Brain microvascular endothelial cell (primary cell): ENCODE data around the gene CENPM.

ENCODE experiments used
- DNase-seq: peaks from one replicate; pipeline ENCODE4 v3.0.0-alpha.2; 2020
- H3K27ac ChIP-seq: fragments of 250-450 bp; sonication (Bioruptor Pico); 2 replicates; pipeline ENCODE4 v1.5.1; 2020; ENCODE audit warnings: mild to moderate bottlenecking, moderate library complexity
- H3K27me3 ChIP-seq: fragments of 250-450 bp; sonication (Bioruptor Pico); replicated peaks from 2 replicates; pipeline ENCODE4 v1.5.1; 2020; ENCODE audit warnings: mild to moderate bottlenecking
- H3K36me3 ChIP-seq: fragments of 250-450 bp; sonication (Bioruptor Pico); replicated peaks from 2 replicates; pipeline ENCODE4 v1.5.1; 2020; ENCODE audit warnings: mild to moderate bottlenecking
- H3K4me3 ChIP-seq: 2 replicates; pipeline ENCODE4 v1.5.1; 2011; ENCODE audit warnings: low read depth, mild to moderate bottlenecking, control low read depth, low read length, moderate library complexity
- in situ Hi-C: cut with HindIII; loops from 2 replicates; pipeline ENCODE4 v1.10.0; 2017; ENCODE audit warnings: low sequenced_read_pairs, low pct_ligation_motif_present
- TF ChIP-seq, protein P1 (sequence below): IDR thresholded peaks from 2 replicates; pipeline ENCODE4 v1.5.1; 2011; ENCODE audit warnings: low read depth, mild to moderate bottlenecking, moderate library complexity, low read length, control low read depth, inconsistent platforms; ENCODE audit errors: missing control alignments

The CENPM gene

GRCh38 chr22:41948142-41948541 lies 1.2 kb upstream of the CENPM start:
- Histone ChIP-seq H3K27me3 (no peaks in the 10 kb centered on the region), H3K27ac (no peak overlapping the region), H3K36me3 (no peaks in the 10 kb centered on the region), H3K4me3 (no peak overlapping the region)
- TF ChIP-seq, protein P1, sequence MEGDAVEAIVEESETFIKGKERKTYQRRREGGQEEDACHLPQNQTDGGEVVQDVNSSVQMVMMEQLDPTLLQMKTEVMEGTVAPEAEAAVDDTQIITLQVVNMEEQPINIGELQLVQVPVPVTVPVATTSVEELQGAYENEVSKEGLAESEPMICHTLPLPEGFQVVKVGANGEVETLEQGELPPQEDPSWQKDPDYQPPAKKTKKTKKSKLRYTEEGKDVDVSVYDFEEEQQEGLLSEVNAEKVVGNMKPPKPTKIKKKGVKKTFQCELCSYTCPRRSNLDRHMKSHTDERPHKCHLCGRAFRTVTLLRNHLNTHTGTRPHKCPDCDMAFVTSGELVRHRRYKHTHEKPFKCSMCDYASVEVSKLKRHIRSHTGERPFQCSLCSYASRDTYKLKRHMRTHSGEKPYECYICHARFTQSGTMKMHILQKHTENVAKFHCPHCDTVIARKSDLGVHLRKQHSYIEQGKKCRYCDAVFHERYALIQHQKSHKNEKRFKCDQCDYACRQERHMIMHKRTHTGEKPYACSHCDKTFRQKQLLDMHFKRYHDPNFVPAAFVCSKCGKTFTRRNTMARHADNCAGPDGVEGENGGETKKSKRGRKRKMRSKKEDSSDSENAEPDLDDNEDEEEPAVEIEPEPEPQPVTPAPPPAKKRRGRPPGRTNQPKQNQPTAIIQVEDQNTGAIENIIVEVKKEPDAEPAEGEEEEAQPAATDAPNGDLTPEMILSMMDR, result no peak
- no peak for DNase-seq
- in situ Hi-C loops, result no loop called here

DNA sequence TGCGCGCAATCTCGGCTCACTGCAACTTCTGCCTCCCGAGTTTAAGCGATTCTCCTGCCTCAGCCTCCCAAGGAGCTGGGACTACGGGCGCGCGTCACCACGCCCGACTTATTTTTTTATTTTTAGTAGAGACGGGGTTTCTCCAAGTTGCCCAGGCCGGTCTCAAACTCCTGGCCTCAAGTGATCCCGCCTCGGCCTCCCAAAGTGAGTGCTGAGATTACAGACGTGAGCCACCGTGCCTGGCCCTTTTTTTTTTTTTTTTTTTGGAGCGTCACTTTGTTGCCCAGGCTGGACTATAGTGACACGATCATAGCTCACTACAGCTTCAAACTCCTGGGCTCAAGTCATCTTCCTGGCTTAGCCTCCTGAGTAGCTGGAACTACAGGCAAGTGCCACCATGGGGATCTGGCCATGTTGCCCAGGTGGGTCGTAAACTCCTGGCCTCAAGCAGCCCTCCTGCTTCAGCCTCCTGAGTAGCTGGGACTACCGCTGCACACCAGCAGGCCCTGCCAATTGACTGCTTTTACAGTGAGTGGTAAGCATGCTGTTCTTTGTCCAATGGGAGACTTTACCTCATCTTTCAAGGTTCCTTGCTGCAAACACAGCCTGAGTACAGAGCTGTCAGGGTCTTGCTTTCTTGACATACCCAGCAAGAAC lies 600 bp upstream of the CENPM start:
- Histone ChIP-seq H3K4me3 (peak overlapping the region; percentile 88), H3K27me3 (no peaks in the 10 kb centered on the region), H3K36me3 (no peaks in the 10 kb centered on the region), H3K27ac (no peak overlapping the region)
- TF ChIP-seq, protein P1, result no peak
- no peak for DNase-seq
- in situ Hi-C loops, result no loop called here

DNA sequence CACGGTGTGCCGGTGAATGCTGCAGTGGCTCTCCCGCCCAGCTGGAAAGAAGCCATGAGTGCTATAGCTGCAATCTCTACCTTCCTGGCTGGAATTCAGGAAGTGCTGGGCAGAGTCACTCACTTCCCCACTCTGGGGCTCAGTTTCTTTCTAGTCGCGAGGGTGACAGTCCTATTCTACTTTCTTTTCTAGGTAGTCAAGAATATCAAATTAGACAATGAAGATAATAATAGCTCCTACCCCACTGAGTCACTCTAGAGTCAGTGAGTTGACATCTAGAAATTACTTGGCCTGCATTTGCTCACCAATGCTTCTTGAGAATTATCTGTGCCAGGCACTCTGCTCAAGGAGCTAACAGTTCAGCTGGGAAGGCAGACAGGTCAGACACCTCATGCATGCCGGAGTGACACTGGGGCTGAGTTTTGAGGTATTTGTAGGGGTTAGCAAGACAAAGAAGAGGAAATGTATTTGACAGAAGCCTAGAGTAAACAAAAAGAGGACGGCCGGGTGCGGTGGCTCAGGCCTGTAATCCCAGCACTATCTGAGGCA lies 3.2 kb downstream of the CENPM start:
- Histone ChIP-seq H3K27ac (no peak overlapping the region), H3K27me3 (no peaks in the 10 kb centered on the region), H3K36me3 (no peaks in the 10 kb centered on the region), H3K4me3 (no peak overlapping the region)
- DNase-seq, result peak; percentile 27
- TF ChIP-seq, protein P1, result no peak
- in situ Hi-C loops, result no loop called here

DNA sequence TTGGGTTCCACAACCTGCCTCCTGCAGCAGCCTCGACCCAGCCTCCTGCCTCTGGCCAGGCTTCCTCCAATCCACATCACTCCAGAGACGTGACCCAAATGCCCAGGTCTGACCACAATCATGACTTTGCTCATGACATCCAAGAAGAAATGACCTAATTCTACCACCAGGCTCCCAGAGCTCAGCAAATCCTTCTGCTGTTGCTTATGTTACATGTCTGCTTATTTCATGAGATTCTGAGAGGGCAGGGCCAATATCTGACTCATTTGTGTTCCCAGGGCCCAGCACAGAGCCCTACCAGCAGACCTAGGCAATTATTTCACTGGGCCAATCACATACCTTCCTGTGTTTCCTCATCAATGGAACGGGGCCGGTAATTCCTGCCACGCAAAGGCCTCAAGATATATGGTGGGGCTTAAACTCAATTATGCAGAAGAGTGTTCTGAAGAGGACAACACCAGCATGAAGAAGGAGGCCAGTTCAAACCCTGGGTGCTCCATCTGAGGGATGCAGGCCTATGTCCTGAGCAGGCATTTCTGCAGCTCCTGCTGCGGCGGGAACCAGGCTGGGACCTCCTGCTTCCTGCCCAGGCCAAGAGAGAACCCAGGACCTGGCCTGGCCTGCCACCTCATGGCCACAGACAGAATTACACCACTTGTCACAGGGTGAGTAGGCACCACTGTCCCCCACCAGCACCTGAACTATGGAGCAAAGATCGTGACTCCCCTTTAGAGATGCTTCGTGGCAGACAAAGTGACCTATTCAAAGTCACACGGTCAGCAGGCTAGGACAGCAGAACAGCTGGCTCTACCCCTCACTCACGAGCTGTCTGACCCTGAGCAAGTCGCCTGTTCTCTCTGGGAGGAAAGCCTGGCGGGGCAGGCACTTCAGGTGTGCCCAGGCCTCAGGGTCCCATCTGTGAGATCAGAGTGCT lies 5.9 kb downstream of the CENPM start:
- no peak overlapping the region for H3K4me3 ChIP-seq
- H3K27ac ChIP-seq, result peak overlapping the region; percentile 59
- DNase-seq, result peak; percentile 79
- TF ChIP-seq, protein P1, result peak; percentile 95
- in situ Hi-C loops, result no loop called here
- H3K36me3 ChIP-seq, result no peaks in the 10 kb centered on the region
- no peaks in the 10 kb centered on the region for H3K27me3 ChIP-seq

DNA sequence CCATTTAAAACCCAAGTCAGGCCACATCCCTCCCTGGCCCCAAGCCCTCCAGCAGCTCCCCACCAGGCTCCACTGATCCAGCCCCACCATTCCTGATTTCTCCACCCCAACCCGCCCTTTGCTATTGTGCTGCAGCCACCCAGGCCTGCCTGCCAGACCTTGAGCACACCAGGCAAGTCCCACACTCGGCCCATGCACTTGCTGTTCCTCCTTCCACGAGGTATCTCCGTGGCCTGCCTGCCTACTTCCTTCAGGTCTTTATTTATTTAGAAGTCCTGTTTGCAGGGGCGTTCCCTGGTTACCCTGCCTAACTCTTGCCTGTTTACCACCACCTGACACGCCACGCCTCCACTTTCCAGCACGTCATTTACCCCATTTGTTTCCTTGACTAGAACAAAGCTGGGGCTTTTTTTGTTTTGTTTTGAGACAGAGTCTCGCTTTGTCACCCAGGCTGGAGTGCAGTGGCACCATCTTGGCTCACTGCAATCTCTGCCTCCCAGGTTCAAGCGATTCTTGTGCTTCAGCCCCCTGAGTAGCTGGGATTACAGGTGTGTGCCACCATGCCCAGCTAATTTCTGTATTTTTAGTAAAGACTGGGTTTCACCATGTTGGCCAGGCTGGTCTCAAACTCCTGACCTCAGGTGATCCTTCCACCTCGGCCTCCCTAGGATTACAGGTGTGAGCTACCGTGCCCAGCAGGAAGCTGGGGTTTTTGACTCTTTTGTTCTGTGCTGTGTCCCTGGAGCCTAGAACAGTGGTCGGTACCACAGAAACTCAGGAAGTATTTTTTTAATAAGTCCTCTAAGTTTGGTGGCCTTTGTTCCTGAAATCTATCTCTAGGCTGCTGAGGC lies 6.7 kb downstream of the CENPM start:
- in situ Hi-C loops, result no loop called here
- TF ChIP-seq, protein P1, result no peak
- H3K27ac ChIP-seq, result peak overlapping the region; percentile 29
- DNase-seq, result no peak
- H3K36me3 ChIP-seq, result no peaks in the 10 kb centered on the region
- no peaks in the 10 kb centered on the region for H3K27me3 ChIP-seq
- no peak overlapping the region for H3K4me3 ChIP-seq
